GM12873 (cell line): ENCODE measurements around the gene PWWP2B.

Source experiments
- TF ChIP-seq, protein P1 (sequence below): IDR thresholded peaks from 2 replicates; pipeline ENCODE4 v1.5.1; 2012; ENCODE audit warnings: low read depth, mild to moderate bottlenecking, moderate library complexity, low read length, control low read depth; ENCODE audit not compliant: insufficient read depth; ENCODE audit errors: missing control alignments

The PWWP2B gene

DNA sequence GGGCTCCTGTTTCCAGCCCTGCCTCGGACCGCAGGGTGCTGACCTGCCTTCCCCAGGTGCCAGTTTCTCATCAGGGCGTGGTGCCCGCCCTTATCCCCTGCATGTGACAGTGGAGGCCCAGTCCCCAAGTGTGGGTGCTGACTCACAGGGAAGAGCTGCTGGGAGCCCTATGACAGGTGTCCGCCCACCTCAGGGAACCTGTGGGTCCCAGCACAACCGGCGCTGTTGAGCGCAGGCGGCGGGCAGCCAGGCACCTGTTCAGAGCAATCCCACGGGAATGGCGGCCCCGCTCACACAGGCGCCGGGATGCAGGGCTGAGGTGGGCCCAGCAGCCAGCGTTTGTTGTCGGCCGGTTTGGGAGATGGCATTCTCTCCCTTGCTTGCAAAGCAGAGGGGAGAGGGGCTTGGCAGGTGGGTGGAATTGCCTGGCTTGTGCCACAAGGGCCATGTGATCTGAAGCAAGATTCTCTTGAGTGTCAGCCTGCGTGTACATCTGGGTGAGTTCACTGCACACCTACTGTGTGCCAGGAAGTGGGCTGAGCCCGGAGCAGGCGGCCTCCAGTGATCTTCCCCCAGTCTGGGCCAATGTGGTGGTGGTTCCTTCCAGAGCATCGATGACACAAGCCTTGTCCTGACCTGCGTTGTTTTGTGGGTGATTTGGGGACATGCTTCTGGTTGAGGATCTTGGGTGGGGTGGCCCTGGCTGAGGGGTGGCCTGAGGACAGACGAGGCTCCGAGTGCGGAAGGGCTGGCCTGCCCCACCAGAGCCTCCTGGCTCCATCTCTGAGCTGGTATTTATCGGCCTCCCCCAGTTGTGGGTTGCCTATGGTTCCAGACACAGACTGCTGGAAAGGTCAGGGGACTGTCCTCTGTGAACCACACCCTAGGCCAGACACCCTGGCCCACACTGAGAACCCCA is 2.4 kb downstream of the PWWP2B start:
- TF ChIP-seq, protein P1, sequence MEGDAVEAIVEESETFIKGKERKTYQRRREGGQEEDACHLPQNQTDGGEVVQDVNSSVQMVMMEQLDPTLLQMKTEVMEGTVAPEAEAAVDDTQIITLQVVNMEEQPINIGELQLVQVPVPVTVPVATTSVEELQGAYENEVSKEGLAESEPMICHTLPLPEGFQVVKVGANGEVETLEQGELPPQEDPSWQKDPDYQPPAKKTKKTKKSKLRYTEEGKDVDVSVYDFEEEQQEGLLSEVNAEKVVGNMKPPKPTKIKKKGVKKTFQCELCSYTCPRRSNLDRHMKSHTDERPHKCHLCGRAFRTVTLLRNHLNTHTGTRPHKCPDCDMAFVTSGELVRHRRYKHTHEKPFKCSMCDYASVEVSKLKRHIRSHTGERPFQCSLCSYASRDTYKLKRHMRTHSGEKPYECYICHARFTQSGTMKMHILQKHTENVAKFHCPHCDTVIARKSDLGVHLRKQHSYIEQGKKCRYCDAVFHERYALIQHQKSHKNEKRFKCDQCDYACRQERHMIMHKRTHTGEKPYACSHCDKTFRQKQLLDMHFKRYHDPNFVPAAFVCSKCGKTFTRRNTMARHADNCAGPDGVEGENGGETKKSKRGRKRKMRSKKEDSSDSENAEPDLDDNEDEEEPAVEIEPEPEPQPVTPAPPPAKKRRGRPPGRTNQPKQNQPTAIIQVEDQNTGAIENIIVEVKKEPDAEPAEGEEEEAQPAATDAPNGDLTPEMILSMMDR, result no peak

DNA sequence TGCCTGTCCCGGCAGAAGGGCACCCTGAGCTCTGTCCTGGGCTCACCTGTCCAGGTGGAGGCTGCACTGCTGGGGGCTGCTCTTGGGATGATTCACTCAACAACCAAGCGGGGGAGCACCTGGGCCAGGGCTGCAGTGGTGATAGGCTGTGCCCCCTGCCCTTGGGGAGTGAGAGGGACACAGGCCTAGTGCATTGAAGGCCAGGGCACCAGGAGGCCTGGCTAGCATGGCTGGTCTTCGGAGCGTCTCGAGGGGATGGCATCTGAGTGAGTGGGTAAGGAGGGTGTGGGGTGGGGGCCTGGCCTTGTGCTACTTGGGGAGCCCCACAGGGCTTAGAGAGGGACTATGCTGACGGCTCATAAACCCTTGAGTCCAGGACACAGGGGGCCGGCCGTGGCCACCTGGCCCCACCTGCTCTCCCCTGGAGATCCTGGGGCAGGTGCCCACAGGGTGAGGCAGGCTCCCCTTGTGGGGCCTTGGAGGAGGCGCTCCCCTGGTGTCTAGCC is 3.1 kb downstream of the PWWP2B start:
- TF ChIP-seq, protein P1, result no peak

DNA sequence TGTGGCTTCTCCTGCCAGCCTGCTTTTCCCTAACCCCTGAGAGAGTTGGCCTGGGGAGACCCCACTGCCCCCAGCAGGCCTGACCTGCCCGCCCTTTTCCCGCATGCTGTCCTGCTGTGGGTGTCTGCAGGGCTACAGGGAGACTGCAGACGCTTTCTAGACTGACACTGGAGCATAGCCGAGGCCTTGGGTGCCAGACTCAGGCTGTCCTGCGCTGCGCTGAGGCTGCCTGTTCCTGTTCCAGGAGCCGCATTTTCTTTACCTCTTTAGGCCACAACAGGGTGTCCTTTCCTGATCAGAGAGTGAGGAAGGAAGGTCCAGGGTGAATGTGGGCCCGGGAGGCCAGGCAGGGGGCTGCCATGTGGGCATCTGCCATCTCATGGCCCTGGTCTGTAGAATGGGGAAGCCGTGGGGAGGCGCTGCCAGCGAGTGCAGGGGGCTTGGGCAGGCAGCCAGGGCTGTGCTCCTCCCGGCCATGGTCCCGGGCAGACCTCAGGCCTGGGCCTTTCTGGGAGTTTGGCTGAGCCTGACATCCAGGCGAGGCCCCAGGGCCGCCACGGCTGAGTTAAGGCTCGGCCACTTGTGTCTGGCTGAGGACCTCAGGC is 3.6 kb downstream of the PWWP2B start:
- TF ChIP-seq, protein P1, result no peak

DNA sequence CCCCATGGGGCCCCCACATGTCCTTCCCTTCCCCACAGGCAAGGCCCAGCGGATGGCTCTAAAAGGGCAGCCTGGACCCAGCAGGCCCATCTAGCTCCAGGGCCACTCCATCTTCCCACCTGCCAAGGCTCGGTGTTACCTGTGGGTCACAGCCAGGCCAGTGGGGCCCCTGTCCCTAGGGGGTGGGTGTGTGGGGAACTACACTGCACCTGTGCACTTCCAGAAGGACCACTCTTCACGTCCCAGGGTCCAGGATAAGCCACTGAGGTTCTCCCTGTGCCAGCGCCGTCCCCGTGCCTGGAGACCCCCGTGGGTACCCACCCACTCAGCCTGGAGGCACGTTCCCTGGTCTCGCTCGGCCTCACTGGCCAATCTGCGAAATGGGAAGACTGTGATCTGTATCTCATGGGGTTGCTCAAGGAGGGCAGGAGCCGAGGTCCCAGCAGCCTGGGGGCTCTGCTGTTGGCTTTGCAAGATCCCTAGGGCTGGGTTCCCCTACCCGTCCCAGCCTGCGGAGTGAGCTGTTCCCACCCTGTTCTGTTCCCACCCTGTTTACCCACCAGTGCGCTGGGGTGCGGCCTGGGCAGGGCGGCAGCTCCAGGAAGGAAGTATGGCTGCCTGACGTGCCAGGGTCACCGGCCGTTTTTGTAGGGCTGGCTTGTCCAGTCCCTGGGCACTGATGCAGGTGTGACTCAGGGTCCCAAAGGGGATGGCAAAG is 4.6 kb downstream of the PWWP2B start:
- TF ChIP-seq, protein P1, result no peak

DNA sequence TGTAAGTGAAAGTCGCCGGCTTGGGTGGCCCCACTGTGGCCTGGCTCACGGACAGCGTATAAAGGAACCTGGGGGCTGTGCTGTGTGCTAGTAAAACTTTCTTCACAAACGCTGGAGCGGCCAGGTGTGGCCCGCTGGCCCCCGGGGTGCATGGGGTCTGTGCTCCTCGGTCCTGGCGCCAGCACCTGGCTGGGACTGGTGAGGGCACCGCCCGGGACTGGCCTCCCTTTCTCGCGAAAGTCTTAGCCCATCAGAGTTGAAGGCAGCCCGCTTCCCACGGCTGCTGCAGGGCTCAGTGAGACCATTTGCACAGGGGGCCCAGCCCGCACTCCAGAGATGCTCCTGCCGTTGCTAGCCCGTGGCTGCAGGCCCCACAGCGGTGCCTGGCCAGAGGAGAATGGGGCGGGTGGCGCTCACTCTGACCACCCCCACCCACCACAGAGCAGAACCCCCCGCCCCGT is 5.8 kb downstream of the PWWP2B start:
- TF ChIP-seq, protein P1, result no peak

DNA sequence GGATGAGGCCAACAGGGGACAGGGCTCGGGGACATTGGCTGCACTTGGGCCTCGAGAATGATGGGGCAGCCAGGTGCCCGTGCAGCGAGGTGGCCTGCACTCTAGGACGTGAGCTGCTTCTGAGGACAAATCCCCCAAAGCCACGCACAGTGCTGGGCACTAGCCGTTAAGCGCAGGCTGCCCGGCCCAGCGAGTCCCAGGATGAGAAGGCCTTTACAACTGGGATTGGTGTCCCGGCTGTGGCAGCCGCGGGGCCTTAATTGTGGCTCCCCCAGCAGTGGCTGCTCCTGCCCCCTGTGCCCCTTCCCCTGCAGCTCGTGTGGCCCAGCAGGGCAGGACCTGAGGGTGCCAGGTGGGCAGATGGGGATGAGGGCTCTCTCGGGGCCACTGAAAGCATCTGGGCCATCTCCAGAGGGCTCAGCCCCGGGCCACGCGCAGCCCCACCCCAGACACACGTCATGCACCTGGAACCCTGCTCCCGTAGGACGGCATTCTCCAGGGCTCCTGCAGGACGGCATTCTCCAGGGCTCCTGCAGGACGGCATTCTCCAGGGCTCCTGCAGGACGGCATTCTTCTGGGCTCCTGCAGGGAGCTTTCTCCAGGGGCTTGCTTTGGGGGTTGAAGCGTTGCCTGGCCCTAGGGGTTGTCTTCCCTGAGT is 6.6 kb downstream of the PWWP2B start:
- TF ChIP-seq, protein P1, result no peak
